C4-2B (cell line): ENCODE results near the gene POU1F1.

Experiments used
- H3K27ac ChIP-seq: fragments of 450-650 bp; 2 replicates; pipeline ENCODE4 v1.5.1; 2017
- ZFX ChIP-seq: fragments of 450-650 bp; IDR thresholded peaks from 2 replicates; pipeline ENCODE4 v1.6.1; 2017
- TF ChIP-seq, protein P1 (sequence below): fragments of 450-650 bp; conservative IDR thresholded peaks from 2 replicates; pipeline ENCODE4 v1.5.1; 2017; ENCODE audit warnings: mild to moderate bottlenecking

POU1F1 gene

GRCh38 chr3:87228316-87228715, 48.1 kb downstream of the POU1F1 start:
- TF ChIP-seq, protein P1, sequence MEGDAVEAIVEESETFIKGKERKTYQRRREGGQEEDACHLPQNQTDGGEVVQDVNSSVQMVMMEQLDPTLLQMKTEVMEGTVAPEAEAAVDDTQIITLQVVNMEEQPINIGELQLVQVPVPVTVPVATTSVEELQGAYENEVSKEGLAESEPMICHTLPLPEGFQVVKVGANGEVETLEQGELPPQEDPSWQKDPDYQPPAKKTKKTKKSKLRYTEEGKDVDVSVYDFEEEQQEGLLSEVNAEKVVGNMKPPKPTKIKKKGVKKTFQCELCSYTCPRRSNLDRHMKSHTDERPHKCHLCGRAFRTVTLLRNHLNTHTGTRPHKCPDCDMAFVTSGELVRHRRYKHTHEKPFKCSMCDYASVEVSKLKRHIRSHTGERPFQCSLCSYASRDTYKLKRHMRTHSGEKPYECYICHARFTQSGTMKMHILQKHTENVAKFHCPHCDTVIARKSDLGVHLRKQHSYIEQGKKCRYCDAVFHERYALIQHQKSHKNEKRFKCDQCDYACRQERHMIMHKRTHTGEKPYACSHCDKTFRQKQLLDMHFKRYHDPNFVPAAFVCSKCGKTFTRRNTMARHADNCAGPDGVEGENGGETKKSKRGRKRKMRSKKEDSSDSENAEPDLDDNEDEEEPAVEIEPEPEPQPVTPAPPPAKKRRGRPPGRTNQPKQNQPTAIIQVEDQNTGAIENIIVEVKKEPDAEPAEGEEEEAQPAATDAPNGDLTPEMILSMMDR, result no peak
- TF ChIP-seq ZFX, result no peak
- no peak overlapping the region for H3K27ac ChIP-seq

GRCh38 chr3:87227835-87228144, 48.6 kb downstream of the POU1F1 start:
- H3K27ac ChIP-seq, result peak overlapping the region; percentile 96
- no peak for TF ChIP-seq ZFX
- TF ChIP-seq, protein P1, result no peak

DNA sequence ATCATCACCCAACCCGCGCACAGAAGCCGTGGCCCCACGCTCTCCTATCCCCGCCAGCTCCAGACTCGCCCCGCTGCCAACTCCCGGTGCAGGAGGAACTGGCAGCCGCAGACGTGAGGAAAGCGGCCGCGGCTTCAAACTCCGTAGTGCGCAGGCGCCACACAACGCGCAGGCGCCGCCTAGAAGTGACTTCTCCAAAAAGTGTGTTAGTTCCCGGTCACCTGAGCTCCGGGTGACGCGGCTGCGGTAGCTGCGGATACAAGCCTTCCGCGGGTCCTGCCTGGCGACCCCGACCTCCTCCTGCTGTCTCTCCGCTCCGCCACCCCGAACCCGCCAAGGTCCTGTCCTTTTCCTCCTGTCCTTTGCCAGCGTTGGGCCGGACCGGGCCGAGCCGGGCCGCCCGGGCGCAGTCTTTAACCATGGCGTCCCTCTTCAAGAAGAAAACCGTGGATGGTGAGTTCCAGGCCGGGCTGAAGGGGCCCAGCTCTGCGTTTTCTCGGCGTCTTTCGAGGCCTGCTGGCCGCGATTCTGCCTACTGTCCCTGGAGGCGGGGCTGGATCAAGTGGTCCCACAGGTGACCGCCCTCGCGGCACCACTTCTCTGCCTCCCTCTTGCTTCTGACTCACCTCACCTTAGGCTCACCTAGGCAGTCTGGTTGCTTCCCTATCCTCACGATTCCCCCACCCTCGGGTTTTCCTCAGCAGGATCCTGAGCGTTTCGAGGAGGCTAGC, 49.1 kb downstream of the POU1F1 start, which contains the start of gene CHMP2B:
Gene CHMP2B (plus strand): TSS at position 206 of the 731 bp plus-strand sequence. CDS start 214 bp downstream, at position 420.
- TF ChIP-seq, protein P1, result no peak
- TF ChIP-seq ZFX, result peak; percentile 70
- H3K27ac ChIP-seq, result peak within 1 kb of the TSS; percentile 96

DNA sequence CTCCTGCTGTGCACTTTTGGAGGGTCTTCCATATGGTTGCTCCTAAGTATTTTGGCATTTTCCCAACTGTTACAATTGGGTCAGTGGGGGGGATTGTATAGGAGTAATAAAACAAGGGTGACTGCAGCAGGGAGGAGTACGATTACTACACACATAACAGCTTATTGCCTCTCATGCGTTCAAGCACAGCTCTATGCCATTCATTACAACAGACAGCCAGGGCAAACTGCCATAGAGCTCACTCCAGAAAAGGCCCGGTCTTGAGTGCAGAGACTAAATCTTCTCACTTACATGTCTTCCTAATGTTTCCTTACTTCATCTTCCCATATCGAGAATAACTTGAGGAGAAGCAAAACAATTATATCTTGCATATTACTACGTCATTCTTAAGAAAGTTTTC, 50.7 kb downstream of the POU1F1 start:
- TF ChIP-seq ZFX, result no peak
- TF ChIP-seq, protein P1, result no peak
- no peak overlapping the region for H3K27ac ChIP-seq

- no peak overlapping the region for H3K27ac ChIP-seq
- no peak for TF ChIP-seq ZFX
- TF ChIP-seq, protein P1, result no peak
Measured at GRCh38 chr3:87219611-87220010, 56.8 kb downstream of the POU1F1 start.

DNA sequence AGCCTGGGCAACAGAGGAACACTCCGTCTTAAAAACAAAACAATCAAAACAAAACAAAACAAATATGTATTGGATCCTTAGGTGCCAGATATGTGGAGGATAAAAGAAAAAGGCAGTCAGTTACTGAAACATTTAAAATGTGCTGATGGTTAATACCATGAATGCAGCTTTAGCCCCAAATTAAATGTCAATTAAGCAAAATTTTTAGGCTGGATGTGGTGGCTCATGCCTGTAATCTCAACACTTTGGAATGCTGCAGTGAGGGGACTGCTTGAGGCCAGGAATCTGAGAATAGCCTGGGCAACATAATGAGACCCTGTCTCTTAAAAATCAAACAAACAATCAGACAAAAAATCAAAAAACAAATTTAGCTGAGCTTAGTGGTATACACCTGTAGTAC, 57.8 kb downstream of the POU1F1 start:
- TF ChIP-seq, protein P1, result no peak
- H3K27ac ChIP-seq, result no peak overlapping the region
